Tibial nerve (tissue), 4 donors: ENCODE measurements around the gene OVCH1.

Experiments
- EP300 ChIP-seq, 2 donors: sonication (generic); formaldehyde crosslinking; IDR thresholded peaks; one replicate each; pipeline ENCODE4 v1.6.1; 2017; ENCODE audit warnings: antibody characterized with exemption in 2 of 2, mild to moderate bottlenecking in 1 of 2
- POLR2A ChIP-seq, 2 donors: fragments of 450-650 bp; IDR thresholded peaks; one replicate each; pipeline ENCODE4 v1.6.1; 2017; ENCODE audit warnings: antibody characterized with exemption in 2 of 2, mild to moderate bottlenecking in 2 of 2, moderate library complexity in 2 of 2
- TF ChIP-seq, protein P1 (sequence below), 5 experiments: fragments of 200-600 bp in 3 of 5; fragments of 450-650 bp in 2 of 5; sonication (generic) in 3 of 5; IDR thresholded peaks; one replicate each; pipeline ENCODE4 v1.5.1; 2016 to 2019; ENCODE audit warnings: antibody characterized with exemption in 5 of 5, mild to moderate bottlenecking in 3 of 5, moderate library complexity in 2 of 5

DNA sequence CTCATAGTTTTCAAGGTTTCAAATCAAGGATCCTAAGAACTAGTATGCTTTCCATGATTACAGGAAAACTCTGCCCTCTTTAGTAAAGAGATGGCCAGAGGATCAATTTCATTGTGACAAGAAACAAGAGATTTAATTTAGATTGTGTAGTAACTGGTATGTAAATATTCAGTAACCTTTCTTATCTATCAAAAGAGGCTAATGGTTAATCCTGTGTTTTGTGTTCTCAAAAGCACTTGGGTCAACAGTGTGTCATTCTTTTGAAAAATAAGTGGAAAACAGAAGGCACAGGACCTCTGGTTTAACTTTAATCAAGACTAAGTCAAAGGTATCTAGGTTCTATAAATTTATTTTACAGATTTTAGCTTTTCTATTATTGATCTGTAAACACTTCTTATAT is 59.9 kb downstream of the OVCH1 start:
- TF ChIP-seq, protein P1, sequence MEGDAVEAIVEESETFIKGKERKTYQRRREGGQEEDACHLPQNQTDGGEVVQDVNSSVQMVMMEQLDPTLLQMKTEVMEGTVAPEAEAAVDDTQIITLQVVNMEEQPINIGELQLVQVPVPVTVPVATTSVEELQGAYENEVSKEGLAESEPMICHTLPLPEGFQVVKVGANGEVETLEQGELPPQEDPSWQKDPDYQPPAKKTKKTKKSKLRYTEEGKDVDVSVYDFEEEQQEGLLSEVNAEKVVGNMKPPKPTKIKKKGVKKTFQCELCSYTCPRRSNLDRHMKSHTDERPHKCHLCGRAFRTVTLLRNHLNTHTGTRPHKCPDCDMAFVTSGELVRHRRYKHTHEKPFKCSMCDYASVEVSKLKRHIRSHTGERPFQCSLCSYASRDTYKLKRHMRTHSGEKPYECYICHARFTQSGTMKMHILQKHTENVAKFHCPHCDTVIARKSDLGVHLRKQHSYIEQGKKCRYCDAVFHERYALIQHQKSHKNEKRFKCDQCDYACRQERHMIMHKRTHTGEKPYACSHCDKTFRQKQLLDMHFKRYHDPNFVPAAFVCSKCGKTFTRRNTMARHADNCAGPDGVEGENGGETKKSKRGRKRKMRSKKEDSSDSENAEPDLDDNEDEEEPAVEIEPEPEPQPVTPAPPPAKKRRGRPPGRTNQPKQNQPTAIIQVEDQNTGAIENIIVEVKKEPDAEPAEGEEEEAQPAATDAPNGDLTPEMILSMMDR (IDR thresholded peaks at IDR 0.05) = no peak
- no peak for TF ChIP-seq POLR2A (IDR thresholded peaks at IDR 0.05)
- no peak for TF ChIP-seq EP300 (IDR thresholded peaks at IDR 0.05)
